KMS-11 (cell line): ENCODE measurements around the gene TLNRD1.

Experiments used
- H2AFZ ChIP-seq: fragments of 200-600 bp; sonication (generic); 2 replicates; pipeline ENCODE4 v1.6.1; 2016; ENCODE audit warnings: antibody characterized with exemption, mixed run types, low read depth
- H3K27ac ChIP-seq: fragments of 200-600 bp; sonication (generic); 2 replicates; pipeline ENCODE4 v1.6.1; 2016; ENCODE audit warnings: mild to moderate bottlenecking, mixed run types
- H3K27me3 ChIP-seq: fragments of 200-600 bp; sonication (generic); 2 replicates; pipeline ENCODE4 v1.6.1; 2017; ENCODE audit warnings: mild to moderate bottlenecking, low read depth, mixed run types, moderate library complexity; ENCODE audit not compliant: insufficient read depth
- H3K36me3 ChIP-seq: fragments of 200-600 bp; sonication (generic); 2 replicates; pipeline ENCODE4 v1.6.1; 2017; ENCODE audit warnings: mild to moderate bottlenecking, mixed run types; ENCODE audit not compliant: insufficient read depth
- H3K4me1 ChIP-seq: fragments of 200-600 bp; sonication (generic); 2 replicates; pipeline ENCODE4 v1.6.1; 2016; ENCODE audit warnings: mild to moderate bottlenecking, low read depth, mixed run types; ENCODE audit not compliant: poor library complexity, severe bottlenecking
- H3K4me2 ChIP-seq: fragments of 200-600 bp; sonication (generic); 2 replicates; pipeline ENCODE4 v1.7.0; 2016; ENCODE audit warnings: mild to moderate bottlenecking, mixed run types
- H3K4me3 ChIP-seq: fragments of 200-600 bp; sonication (generic); IDR thresholded peaks from 2 replicates; pipeline ENCODE4 v1.6.1; 2017; ENCODE audit warnings: low read depth, low read length, mixed read lengths; ENCODE audit not compliant: insufficient read depth
- H3K79me2 ChIP-seq: fragments of 200-600 bp; sonication (generic); 2 replicates; pipeline ENCODE4 v1.6.1; 2016; ENCODE audit warnings: low read depth, mixed run types; ENCODE audit not compliant: insufficient read depth
- H3K9ac ChIP-seq: fragments of 200-600 bp; sonication (generic); 2 replicates; pipeline ENCODE4 v1.6.1; 2016; ENCODE audit warnings: mild to moderate bottlenecking, mixed run types
- H4K20me1 ChIP-seq: fragments of 200-600 bp; sonication (generic); 2 replicates; pipeline ENCODE4 v1.6.1; 2016; ENCODE audit warnings: mild to moderate bottlenecking, mixed run types; ENCODE audit not compliant: insufficient read depth
- CTCF ChIP-seq: fragments of 200-600 bp; sonication (generic); conservative IDR thresholded peaks from 2 replicates; pipeline ENCODE4 v1.6.1; 2017; ENCODE audit warnings: low read depth, mild to moderate bottlenecking, antibody characterized with exemption, low read length, moderate library complexity, mixed read lengths

TLNRD1 gene

GRCh38 chr15:80986487-80986886 lies 14.2 kb upstream of the TLNRD1 start:
- no peak overlapping the region for H3K4me3 ChIP-seq
- H3K36me3 ChIP-seq = no peaks in the 10 kb centered on the region
- H2AFZ ChIP-seq = no peak overlapping the region
- no peaks in the 10 kb centered on the region for H3K27me3 ChIP-seq
- H3K9ac ChIP-seq = no peak overlapping the region
- no peak overlapping the region for H3K27ac ChIP-seq
- 0 out of 2 replicates have a peak overlapping the region, but pooled peaks have one; percentile 12 for H3K4me2 ChIP-seq
- no peak for TF ChIP-seq CTCF
- H3K4me1 ChIP-seq = peaks cover 38% of the 10 kb centered on the region
- peaks cover 65% of the 10 kb centered on the region for H3K79me2 ChIP-seq
- 0 out of 2 replicates have a peak, but pooled peaks cover 4% of the 10 kb centered on the region for H4K20me1 ChIP-seq

GRCh38 chr15:80988148-80988796 lies 12.5 kb upstream of the TLNRD1 start:
- Histone ChIP-seq H3K27me3 (no peaks in the 10 kb centered on the region), H3K4me3 (no peak overlapping the region), H4K20me1 (0 out of 2 replicates have a peak, but pooled peaks cover 4% of the 10 kb centered on the region), H3K79me2 (peaks cover 60% of the 10 kb centered on the region), H3K36me3 (no peaks in the 10 kb centered on the region), H3K4me1 (peaks cover 42% of the 10 kb centered on the region), H3K9ac (peak overlapping the region; percentile 86; the same call in 1 of the 2 replicates), H3K27ac (no peak overlapping the region), H2AFZ (no peak overlapping the region), H3K4me2 (peak overlapping the region; percentile 99)
- no peak for TF ChIP-seq CTCF

- H3K4me1 ChIP-seq = peaks cover 42% of the 10 kb centered on the region
- TF ChIP-seq CTCF = no peak
- peak overlapping the region; percentile 99 for H3K4me2 ChIP-seq
- H3K79me2 ChIP-seq = peaks cover 53% of the 10 kb centered on the region
- no peaks in the 10 kb centered on the region for H3K36me3 ChIP-seq
- no peaks in the 10 kb centered on the region for H3K27me3 ChIP-seq
- peak overlapping the region; percentile 52 for H3K27ac ChIP-seq
- 0 out of 2 replicates have a peak, but pooled peaks cover 4% of the 10 kb centered on the region for H4K20me1 ChIP-seq
- peak overlapping the region; percentile 84 for H2AFZ ChIP-seq
- H3K9ac ChIP-seq = peak overlapping the region; percentile 86
- no peak overlapping the region for H3K4me3 ChIP-seq
Observed at GRCh38 chr15:80989081-80989517, 11.6 kb upstream of the TLNRD1 start.

- peak within 1 kb of the TSS; percentile 84 for H2AFZ ChIP-seq
- H3K4me1 ChIP-seq = peaks cover 42% of the 10 kb centered on the region
- H3K27ac ChIP-seq = peak within 1 kb of the TSS; percentile 52
- peak within 1 kb of the TSS; percentile 86 for H3K9ac ChIP-seq
- H3K4me3 ChIP-seq = no peak within 1 kb of the TSS
- 0 out of 2 replicates have a peak, but pooled peaks cover 4% of the 10 kb centered on the region for H4K20me1 ChIP-seq
- H3K27me3 ChIP-seq = no peaks in the 10 kb centered on the region
- no peak for TF ChIP-seq CTCF
- peak within 1 kb of the TSS; percentile 99 for H3K4me2 ChIP-seq
- peaks cover 48% of the 10 kb centered on the region for H3K79me2 ChIP-seq
- H3K36me3 ChIP-seq = no peaks in the 10 kb centered on the region
Observed at GRCh38 chr15:80989518-80990478, 10.9 kb upstream of the TLNRD1 start, which contains the start of gene MESD. Gene MESD, minus strand, starts transcription at chr15:80989819. Its CDS starts 28 bp downstream, at chr15:80989791.
